ENCODE data around the gene PCDH1. TPM values are rescaled to one million over a fixed set of nuclear protein-coding genes. Genes with fewer than 3 reads are reported as not detected.

PCDH1 gene
- total and polyA plus RNA-seq, 2 of the 13 experiments (the other 11 are each of a cell fraction or from before 2014, with no cell fraction given): 0.11 to 0.83 TPM

- POLR2A ChIA-PET: no interaction called here
- TF ChIP-seq NFRKB (IDR thresholded peaks at IDR 0.05) (no peak), ZSCAN22 (CRISPR knock-in tag; IDR thresholded peaks at IDR 0.05) (no peak), NFE2L2 (IDR thresholded peaks at IDR 0.05; ENCODE audit: low read length) (no peak), MAZ (IDR thresholded peaks at IDR 0.05; ENCODE audit: borderline replicate concordance, low read depth, low read length) (no peak), MAZ (CRISPR knock-in tag; IDR thresholded peaks at IDR 0.05; ENCODE audit: low read depth) (no peak), ZBTB1 (CRISPR knock-in tag; IDR thresholded peaks at IDR 0.05; ENCODE audit: borderline replicate concordance) (no peak), GLI4 (CRISPR knock-in tag; IDR thresholded peaks at IDR 0.05; ENCODE audit: borderline replicate concordance) (no peak), MED1 (CRISPR knock-in tag; IDR thresholded peaks at IDR 0.05) (no peak), ATF3 (CRISPR knock-in tag; IDR thresholded peaks at IDR 0.05) (no peak), PRDM15 (CRISPR knock-in tag; IDR thresholded peaks at IDR 0.05) (no peak), RAD21 (CRISPR knock-in tag; IDR thresholded peaks at IDR 0.05) (no peak), TAF1 (CRISPR knock-in tag; IDR thresholded peaks at IDR 0.05) (no peak), NR2F1 (CRISPR knock-in tag; IDR thresholded peaks at IDR 0.05) (no peak)
- TF ChIP-seq, protein P1, sequence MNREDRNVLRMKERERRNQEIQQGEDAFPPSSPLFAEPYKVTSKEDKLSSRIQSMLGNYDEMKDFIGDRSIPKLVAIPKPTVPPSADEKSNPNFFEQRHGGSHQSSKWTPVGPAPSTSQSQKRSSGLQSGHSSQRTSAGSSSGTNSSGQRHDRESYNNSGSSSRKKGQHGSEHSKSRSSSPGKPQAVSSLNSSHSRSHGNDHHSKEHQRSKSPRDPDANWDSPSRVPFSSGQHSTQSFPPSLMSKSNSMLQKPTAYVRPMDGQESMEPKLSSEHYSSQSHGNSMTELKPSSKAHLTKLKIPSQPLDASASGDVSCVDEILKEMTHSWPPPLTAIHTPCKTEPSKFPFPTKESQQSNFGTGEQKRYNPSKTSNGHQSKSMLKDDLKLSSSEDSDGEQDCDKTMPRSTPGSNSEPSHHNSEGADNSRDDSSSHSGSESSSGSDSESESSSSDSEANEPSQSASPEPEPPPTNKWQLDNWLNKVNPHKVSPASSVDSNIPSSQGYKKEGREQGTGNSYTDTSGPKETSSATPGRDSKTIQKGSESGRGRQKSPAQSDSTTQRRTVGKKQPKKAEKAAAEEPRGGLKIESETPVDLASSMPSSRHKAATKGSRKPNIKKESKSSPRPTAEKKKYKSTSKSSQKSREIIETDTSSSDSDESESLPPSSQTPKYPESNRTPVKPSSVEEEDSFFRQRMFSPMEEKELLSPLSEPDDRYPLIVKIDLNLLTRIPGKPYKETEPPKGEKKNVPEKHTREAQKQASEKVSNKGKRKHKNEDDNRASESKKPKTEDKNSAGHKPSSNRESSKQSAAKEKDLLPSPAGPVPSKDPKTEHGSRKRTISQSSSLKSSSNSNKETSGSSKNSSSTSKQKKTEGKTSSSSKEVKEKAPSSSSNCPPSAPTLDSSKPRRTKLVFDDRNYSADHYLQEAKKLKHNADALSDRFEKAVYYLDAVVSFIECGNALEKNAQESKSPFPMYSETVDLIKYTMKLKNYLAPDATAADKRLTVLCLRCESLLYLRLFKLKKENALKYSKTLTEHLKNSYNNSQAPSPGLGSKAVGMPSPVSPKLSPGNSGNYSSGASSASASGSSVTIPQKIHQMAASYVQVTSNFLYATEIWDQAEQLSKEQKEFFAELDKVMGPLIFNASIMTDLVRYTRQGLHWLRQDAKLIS (CRISPR knock-in tag; IDR thresholded peaks at IDR 0.05): no peak
- TF ChIP-seq, protein P2, sequence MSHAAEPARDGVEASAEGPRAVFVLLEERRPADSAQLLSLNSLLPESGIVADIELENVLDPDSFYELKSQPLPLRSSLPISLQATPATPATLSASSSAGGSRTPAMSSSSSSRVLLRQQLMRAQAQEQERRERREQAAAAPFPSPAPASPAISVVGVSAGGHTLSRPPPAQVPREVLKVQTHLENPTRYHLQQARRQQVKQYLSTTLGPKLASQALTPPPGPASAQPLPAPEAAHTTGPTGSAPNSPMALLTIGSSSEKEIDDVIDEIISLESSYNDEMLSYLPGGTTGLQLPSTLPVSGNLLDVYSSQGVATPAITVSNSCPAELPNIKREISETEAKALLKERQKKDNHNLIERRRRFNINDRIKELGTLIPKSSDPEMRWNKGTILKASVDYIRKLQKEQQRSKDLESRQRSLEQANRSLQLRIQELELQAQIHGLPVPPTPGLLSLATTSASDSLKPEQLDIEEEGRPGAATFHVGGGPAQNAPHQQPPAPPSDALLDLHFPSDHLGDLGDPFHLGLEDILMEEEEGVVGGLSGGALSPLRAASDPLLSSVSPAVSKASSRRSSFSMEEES (CRISPR knock-in tag; IDR thresholded peaks at IDR 0.05): no peak
- TF ChIP-seq, protein P3, sequence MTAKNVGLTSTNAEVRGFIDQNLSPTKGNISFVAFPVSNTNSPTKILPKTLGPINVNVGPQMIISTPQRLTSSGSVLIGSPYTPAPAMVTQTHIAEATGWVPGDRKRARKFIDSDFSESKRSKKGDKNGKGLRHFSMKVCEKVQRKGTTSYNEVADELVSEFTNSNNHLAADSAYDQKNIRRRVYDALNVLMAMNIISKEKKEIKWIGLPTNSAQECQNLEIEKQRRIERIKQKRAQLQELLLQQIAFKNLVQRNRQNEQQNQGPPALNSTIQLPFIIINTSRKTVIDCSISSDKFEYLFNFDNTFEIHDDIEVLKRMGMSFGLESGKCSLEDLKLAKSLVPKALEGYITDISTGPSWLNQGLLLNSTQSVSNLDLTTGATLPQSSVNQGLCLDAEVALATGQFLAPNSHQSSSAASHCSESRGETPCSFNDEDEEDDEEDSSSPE (CRISPR knock-in tag; IDR thresholded peaks at IDR 0.05): no peak
These were observed 31.0 kb upstream of the PCDH1 start for GRCh38 chr5:141909212-141909611.

More at GRCh38 chr5:141909212-141909611, 31.0 kb upstream of the PCDH1 start:
- intact Hi-C loops (cut with micrococcal nuclease; ENCODE audit: unreplicated experiment): no loop called here
- Histone ChIP-seq H3K9ac (ENCODE audit: insufficient read depth, low read depth, low read length) (no peak overlapping the region), H3K27ac (ENCODE audit: extremely low read length, insufficient read depth, low read length) (no peak overlapping the region), H3K79me2 (ENCODE audit: insufficient read depth, low read length) (no peaks in the 10 kb centered on the region), H4K20me1 (ENCODE audit: insufficient read depth, low read length) (no peaks in the 10 kb centered on the region), H3K27me3 (ENCODE audit: control insufficient read depth in 1 of 2, insufficient read depth in 2 of 2, low read length in 2 of 2) (peaks cover 0 to 11% of the 10 kb centered on the region in 2 experiments; a peak in 2 of 5 replicates), H3K9me3 (ENCODE audit: low read length) (no peaks in the 10 kb centered on the region), H3K4me1 (ENCODE audit: insufficient read depth, low read length) (peaks cover 7% of the 10 kb centered on the region; the same call in 1 of the 2 replicates), H3K4me3 (replicated peaks in 1 of 3; ENCODE audit: insufficient read depth in 1 of 3, low read depth in 2 of 3, low read length in 3 of 3) (no peak overlapping the region), H3K36me3 (replicated peaks in 1 of 2; ENCODE audit: control insufficient read depth in 1 of 2, insufficient read depth in 2 of 2, low read length in 2 of 2) (no peaks in the 10 kb centered on the region), H3K4me2 (ENCODE audit: low read depth, low read length) (no peak overlapping the region), H2AFZ (ENCODE audit: low read length) (no peak overlapping the region)
- FAIRE-seq: no peak
- in situ Hi-C loops (cut with HindIII; ENCODE audit: extremely low pct_ligation_motif_present, low pct_unique_long_range_greater_than_20kb): no loop called here
- no peak for DNase-seq (ENCODE audit: low spot score)
- BruUV-seq (replicated peaks): no TSS peak
- ATAC-seq: no peak
- 31% methylated on average over 4 of the region's 4 CpGs for WGBS (ENCODE audit: low lambda C conversion rate)
- CTCF ChIA-PET (ENCODE audit: low intra/inter-chr PET ratio, low total read pairs): no interaction called here
